MM.1S (cell line): ENCODE data around the gene CLNK.
A peak's percentile ranks its signal among the peaks of the same experiment; 100 is the strongest.

Source experiments
- DNase-seq: peaks from one replicate; pipeline ENCODE4 v3.0.0-alpha.2; 2015
- H2AFZ ChIP-seq: fragments of 300-600 bp; sonication (generic); 2 replicates; pipeline ENCODE4 v1.6.0; 2016; ENCODE audit warnings: antibody characterized with exemption, low read length
- H3F3A ChIP-seq: fragments of 300-600 bp; sonication (generic); 2 replicates; pipeline ENCODE4 v1.6.1; 2016; ENCODE audit warnings: mild to moderate bottlenecking, antibody characterized with exemption, low read length, moderate library complexity, mixed read lengths; ENCODE audit not compliant: insufficient read depth
- H3K27ac ChIP-seq: fragments of 300-600 bp; sonication (generic); 2 replicates; pipeline ENCODE4 v1.5.1; 2016; ENCODE audit warnings: mild to moderate bottlenecking, low read length
- H3K27me3 ChIP-seq: fragments of 300-600 bp; sonication (generic); replicated peaks from 2 replicates; pipeline ENCODE4 v1.6.0; 2016; ENCODE audit warnings: low read length; ENCODE audit not compliant: insufficient read depth
- H3K36me3 ChIP-seq: fragments of 300-600 bp; sonication (generic); replicated peaks from 2 replicates; pipeline ENCODE4 v1.6.1; 2016; ENCODE audit warnings: mild to moderate bottlenecking, low read length, mixed read lengths; ENCODE audit not compliant: insufficient read depth
- H3K4me1 ChIP-seq: fragments of 300-600 bp; sonication (generic); 2 replicates; pipeline ENCODE4 v1.6.1; 2016; ENCODE audit warnings: low read length, mixed read lengths
- H3K4me2 ChIP-seq: fragments of 300-600 bp; sonication (generic); 2 replicates; pipeline ENCODE4 v1.6.0; 2016; ENCODE audit warnings: low read depth, low read length
- H3K4me3 ChIP-seq: fragments of 300-600 bp; sonication (generic); 2 replicates; pipeline ENCODE4 v1.5.1; 2016; ENCODE audit warnings: low read length, mixed read lengths
- H3K79me2 ChIP-seq: fragments of 300-600 bp; sonication (generic); 2 replicates; pipeline ENCODE4 v1.6.1; 2016; ENCODE audit warnings: mixed run types, low read length, mixed read lengths
- H3K9ac ChIP-seq: fragments of 300-600 bp; sonication (generic); 2 replicates; pipeline ENCODE4 v1.6.1; 2016; ENCODE audit warnings: low read length, mixed read lengths
- H3K9me2 ChIP-seq: fragments of 300-600 bp; sonication (generic); replicated peaks from 2 replicates; pipeline ENCODE4 v1.6.1; 2016; ENCODE audit warnings: mild to moderate bottlenecking, low read length, mixed read lengths; ENCODE audit not compliant: insufficient read depth
- H3K9me3 ChIP-seq: fragments of 300-600 bp; sonication (generic); replicated peaks from 2 replicates; pipeline ENCODE4 v1.6.1; 2016; ENCODE audit warnings: mild to moderate bottlenecking, low read length, mixed read lengths; ENCODE audit not compliant: insufficient read depth
- H4K20me1 ChIP-seq: fragments of 300-600 bp; sonication (generic); 2 replicates; pipeline ENCODE4 v1.6.1; 2016; ENCODE audit warnings: mild to moderate bottlenecking, low read length, moderate library complexity, mixed read lengths; ENCODE audit not compliant: insufficient read depth
- CTCF ChIP-seq: fragments of 300-600 bp; sonication (generic); IDR thresholded peaks from 2 replicates; pipeline ENCODE4 v1.5.1; 2016; ENCODE audit warnings: antibody characterized with exemption, low read length, mixed read lengths
- EZH2 ChIP-seq: fragments of 300-600 bp; sonication (generic); optimal IDR thresholded peaks from 2 replicates; pipeline ENCODE3; 2017; ENCODE audit warnings: low read depth, mild to moderate bottlenecking, antibody characterized with exemption, low read length, mixed read lengths
- EZH2phosphoT487 ChIP-seq: fragments of 300-600 bp; sonication (generic); IDR thresholded peaks from 2 replicates; pipeline ENCODE4 v1.6.1; 2018; ENCODE audit warnings: antibody characterized with exemption, low read length

Gene CLNK

GRCh38 chr4:10728016-10728415 is 43.4 kb upstream of the CLNK start:
- Histone ChIP-seq H3K36me3 (no peaks in the 10 kb centered on the region), H3K9me3 (no peaks in the 10 kb centered on the region), H3K27me3 (no peaks in the 10 kb centered on the region), H3K9ac (no peak overlapping the region), H3K4me3 (no peak overlapping the region), H4K20me1 (no peaks in the 10 kb centered on the region), H3K27ac (no peak overlapping the region), H3K4me2 (no peak overlapping the region), H3K9me2 (no peaks in the 10 kb centered on the region), H3F3A (no peaks in the 10 kb centered on the region), H2AFZ (no peak overlapping the region), H3K79me2 (no peaks in the 10 kb centered on the region), H3K4me1 (peaks cover 31% of the 10 kb centered on the region)
- TF ChIP-seq EZH2 (no peak), CTCF (no peak), EZH2phosphoT487 (no peak)
- DNase-seq, result no peak

GRCh38 chr4:10727140-10727880 is 42.7 kb upstream of the CLNK start:
- Histone ChIP-seq H3K36me3 (no peaks in the 10 kb centered on the region), H4K20me1 (no peaks in the 10 kb centered on the region), H3K27ac (no peak overlapping the region), H3K9me2 (no peaks in the 10 kb centered on the region), H3K4me1 (peaks cover 24% of the 10 kb centered on the region), H3K79me2 (no peaks in the 10 kb centered on the region), H3K27me3 (no peaks in the 10 kb centered on the region), H3K4me3 (no peak overlapping the region), H3K9me3 (no peaks in the 10 kb centered on the region), H3K9ac (no peak overlapping the region), H3F3A (no peaks in the 10 kb centered on the region), H3K4me2 (no peak overlapping the region), H2AFZ (no peak overlapping the region)
- DNase-seq, result no peak
- TF ChIP-seq CTCF, result no peak
- TF ChIP-seq EZH2phosphoT487, result no peak
- no peak for TF ChIP-seq EZH2

GRCh38 chr4:10722957-10723356 is 38.4 kb upstream of the CLNK start:
- H3K36me3 ChIP-seq, result no peaks in the 10 kb centered on the region
- no peaks in the 10 kb centered on the region for H3K9me2 ChIP-seq
- H3F3A ChIP-seq, result no peaks in the 10 kb centered on the region
- H3K27me3 ChIP-seq, result no peaks in the 10 kb centered on the region
- H3K27ac ChIP-seq, result no peak overlapping the region
- peak; percentile 30 for DNase-seq
- H3K9me3 ChIP-seq, result no peaks in the 10 kb centered on the region
- no peak overlapping the region for H3K4me2 ChIP-seq
- no peaks in the 10 kb centered on the region for H3K4me1 ChIP-seq
- H4K20me1 ChIP-seq, result no peaks in the 10 kb centered on the region
- TF ChIP-seq EZH2phosphoT487, result no peak
- TF ChIP-seq CTCF, result no peak
- TF ChIP-seq EZH2, result no peak
- no peak overlapping the region for H3K9ac ChIP-seq
- no peaks in the 10 kb centered on the region for H3K79me2 ChIP-seq
- H2AFZ ChIP-seq, result no peak overlapping the region
- no peak overlapping the region for H3K4me3 ChIP-seq
